HG02798 (cell line): ENCODE results near the gene ADGRA1.

Experiments used
- ATAC-seq: cut with Tn5 transposase; IDR thresholded peaks from one replicate; pipeline ENCODE4 v1.9.1; 2021; ENCODE audit warnings: mild to moderate bottlenecking; ENCODE audit not compliant: unreplicated experiment, poor library complexity

The ADGRA1 gene

GRCh38 chr10:133072720-133073390, 14.9 kb upstream of the ADGRA1 start:
- no peak for ATAC-seq

- ATAC-seq = no peak
Measured at GRCh38 chr10:133075346-133076137, 12.2 kb upstream of the ADGRA1 start.

- ATAC-seq = no peak
Measured at GRCh38 chr10:133076274-133077038, 11.3 kb upstream of the ADGRA1 start.

GRCh38 chr10:133079836-133080682, 7.7 kb upstream of the ADGRA1 start:
- ATAC-seq = no peak

GRCh38 chr10:133080683-133081040, 7.1 kb upstream of the ADGRA1 start:
- ATAC-seq = no peak

- no peak for ATAC-seq
Measured at GRCh38 chr10:133081636-133082035, 6.1 kb upstream of the ADGRA1 start.

GRCh38 chr10:133082685-133083421, 4.9 kb upstream of the ADGRA1 start:
- ATAC-seq = no peak

- ATAC-seq = no peak
Measured at GRCh38 chr10:133083422-133084100, 4.2 kb upstream of the ADGRA1 start.

GRCh38 chr10:133084491-133084890, 3.2 kb upstream of the ADGRA1 start:
- no peak for ATAC-seq

- ATAC-seq = no peak
Measured at GRCh38 chr10:133085251-133086125, 2.2 kb upstream of the ADGRA1 start.

- no peak for ATAC-seq
Measured at GRCh38 chr10:133086247-133086646, 1.5 kb upstream of the ADGRA1 start.

GRCh38 chr10:133087045-133087678, 562 bp upstream of the ADGRA1 start:
- no peak for ATAC-seq

GRCh38 chr10:133088179-133088955, 643 bp downstream of the ADGRA1 start:
- no peak for ATAC-seq

- ATAC-seq = no peak
Measured at GRCh38 chr10:133088956-133089800, 1.5 kb downstream of the ADGRA1 start.

GRCh38 chr10:133090101-133090500, 2.4 kb downstream of the ADGRA1 start:
- no peak for ATAC-seq

GRCh38 chr10:133090654-133091053, 2.9 kb downstream of the ADGRA1 start:
- ATAC-seq = no peak
